HuH-7.5 (cell line): ENCODE data around the gene HMCN1.
A peak's percentile ranks its signal among the peaks of the same experiment; 100 is the strongest.

ENCODE experiments used
- DNase-seq: peaks from one replicate; pipeline ENCODE4 v3.0.0; 2011; ENCODE audit warnings: low spot score

HMCN1 gene

GRCh38 chr1:185804608-185805007, 70.4 kb downstream of the HMCN1 start:
- no peak for DNase-seq

GRCh38 chr1:185807275-185807674, 73.1 kb downstream of the HMCN1 start:
- no peak for DNase-seq

- no peak for DNase-seq
These were observed 74.4 kb downstream of the HMCN1 start for GRCh38 chr1:185808631-185809030.

GRCh38 chr1:185811073-185811709, 77.0 kb downstream of the HMCN1 start:
- DNase-seq, result no peak

- no peak for DNase-seq
These were observed 78.7 kb downstream of the HMCN1 start for GRCh38 chr1:185812934-185813333.

- peak; percentile 3 for DNase-seq
These were observed 79.3 kb downstream of the HMCN1 start for GRCh38 chr1:185813401-185813979.

- DNase-seq, result no peak
These were observed 82.3 kb downstream of the HMCN1 start for GRCh38 chr1:185816460-185816859.

- DNase-seq, result no peak
These were observed 85.6 kb downstream of the HMCN1 start for GRCh38 chr1:185819798-185820197.

- DNase-seq, result no peak
These were observed 87.6 kb downstream of the HMCN1 start for GRCh38 chr1:185821612-185822385.

GRCh38 chr1:185823467-185823866, 89.3 kb downstream of the HMCN1 start:
- DNase-seq, result no peak

GRCh38 chr1:185824106-185824505, 89.9 kb downstream of the HMCN1 start:
- no peak for DNase-seq

- no peak for DNase-seq
These were observed 91.4 kb downstream of the HMCN1 start for GRCh38 chr1:185825556-185825955.

GRCh38 chr1:185834371-185834905, 100.2 kb downstream of the HMCN1 start:
- DNase-seq, result no peak

- DNase-seq, result no peak
These were observed 101.0 kb downstream of the HMCN1 start for GRCh38 chr1:185835191-185835590.

GRCh38 chr1:185837711-185838110, 103.5 kb downstream of the HMCN1 start:
- no peak for DNase-seq

- DNase-seq, result no peak
These were observed 103.9 kb downstream of the HMCN1 start for GRCh38 chr1:185838111-185838510.

GRCh38 chr1:185840880-185841279, 106.7 kb downstream of the HMCN1 start:
- no peak for DNase-seq

GRCh38 chr1:185843297-185843869, 109.2 kb downstream of the HMCN1 start:
- no peak for DNase-seq

- DNase-seq, result no peak
These were observed 109.8 kb downstream of the HMCN1 start for GRCh38 chr1:185843986-185844385.

GRCh38 chr1:185846672-185847444, 112.7 kb downstream of the HMCN1 start:
- no peak for DNase-seq

GRCh38 chr1:185849014-185849413, 114.8 kb downstream of the HMCN1 start:
- no peak for DNase-seq

GRCh38 chr1:185850366-185850765, 116.2 kb downstream of the HMCN1 start:
- DNase-seq, result no peak
